ENCODE data around the gene MSX1. TPM values are rescaled to one million over a fixed set of nuclear protein-coding genes. Genes with fewer than 3 reads are reported as not detected.

The MSX1 gene
- total RNA-seq, 1 experiment from 2014 or later = 59.9 TPM

GRCh38 chr4:4864443-4864939 is 5.0 kb downstream of the MSX1 start (continued):
- TF ChIP-seq SP1 (IDR thresholded peaks at IDR 0.05; ENCODE audit: low read depth) (no peak), EZH2phosphoT487 (IDR thresholded peaks at IDR 0.05; ENCODE audit: borderline replicate concordance) (no peak), CEBPB (IDR thresholded peaks at IDR 0.05; ENCODE audit: low read depth) (no peak), SIN3A (IDR thresholded peaks at IDR 0.05; ENCODE audit: low read depth) (no peak), ZFX (IDR thresholded peaks at IDR 0.05) (no peak), FOSL1 (IDR thresholded peaks at IDR 0.05; ENCODE audit: low read depth) (no peak), EGR1 (IDR thresholded peaks at IDR 0.05; ENCODE audit: low read depth) (no peak)

GRCh38 chr4:4864940-4865704 is 5.7 kb downstream of the MSX1 start:
- H3K4me1 ChIP-seq (ENCODE audit: control insufficient read depth in 1 of 2, insufficient read depth in 2 of 2, low read length in 2 of 2) = peaks cover 3 to 8% of the 10 kb centered on the region in 2 experiments; a peak in 3 of 4 replicates
- H4K20me1 ChIP-seq (ENCODE audit: insufficient read depth) = peaks cover 3% of the 10 kb centered on the region; the same call in 1 of the 2 replicates
- H2AFZ ChIP-seq (ENCODE audit: low read depth, low read length, poor library complexity, severe bottlenecking) = no peak overlapping the region
- POLR2A ChIA-PET = no interaction called here
- no TSS peak for BruUV-seq (replicated peaks)
- H3K9ac ChIP-seq (ENCODE audit: low read length) = no peak overlapping the region
- H3K4me2 ChIP-seq (ENCODE audit: low read length) = no peak overlapping the region
- no peak for ATAC-seq
- H3K9me2 ChIP-seq (ENCODE audit: insufficient read depth) = no peaks in the 10 kb centered on the region
- no peak for DNase-seq (ENCODE audit: low read depth, low spot score)
- H3K36me3 ChIP-seq (ENCODE audit: control insufficient read depth in 1 of 2, insufficient read depth in 2 of 2, low read length in 2 of 2) = peaks cover 17 to 27% of the 10 kb centered on the region in 2 experiments; a peak in 3 of 4 replicates
- intact Hi-C loops (cut with micrococcal nuclease) = loop anchor here (5.0 kb wide), 1 partner anchor 373 kb away; no protein-coding TSS in a partner anchor
- H3K4me3 ChIP-seq (replicated peaks in 1 of 2; ENCODE audit: low read depth in 1 of 2, low read length in 2 of 2) = no peak overlapping the region
- no peaks in the 10 kb centered on the region for H3K9me3 ChIP-seq (ENCODE audit: control insufficient read depth in 1 of 2, insufficient read depth in 1 of 2, low read depth in 1 of 2, low read length in 2 of 2)
- no peak overlapping the region for H3K27ac ChIP-seq (ENCODE audit: low read depth, low read length)
- CTCF ChIA-PET = interaction anchor here (1.5 kb wide), 1 partner anchor 33 kb away, joined by 3 read pairs; no protein-coding TSS in a partner anchor
- H3K79me2 ChIP-seq (ENCODE audit: insufficient read depth, low read length) = peaks cover 25% of the 10 kb centered on the region
- RAD21 ChIA-PET (ENCODE audit: low non-redundant PET in 1 of 2, low total read pairs in 2 of 2, uncharacterized antibody in 2 of 2, unreplicated experiment in 2 of 2) = no interaction called here
- no peaks in the 10 kb centered on the region for H3K27me3 ChIP-seq (ENCODE audit: insufficient read depth, low read length)
- TF ChIP-seq CBX3 (IDR thresholded peaks at IDR 0.05; ENCODE audit: low read depth) (no peak), EGR1 (IDR thresholded peaks at IDR 0.05; ENCODE audit: low read depth) (no peak), POLR2A (IDR thresholded peaks at IDR 0.05; ENCODE audit: borderline replicate concordance, extremely low read depth, insufficient read depth, insufficient read length) (no peak), REST (IDR thresholded peaks at IDR 0.05; ENCODE audit: low read depth) (no peak), POLR2AphosphoS5 (IDR thresholded peaks at IDR 0.05; ENCODE audit: low read depth, low read length) (no peak), JUND (IDR thresholded peaks at IDR 0.05) (no peak), ELF1 (IDR thresholded peaks at IDR 0.05; ENCODE audit: borderline replicate concordance, low read depth) (no peak), EZH2phosphoT487 (IDR thresholded peaks at IDR 0.05; ENCODE audit: borderline replicate concordance) (no peak), SIN3A (IDR thresholded peaks at IDR 0.05; ENCODE audit: low read depth) (no peak), CEBPB (IDR thresholded peaks at IDR 0.05; ENCODE audit: low read depth) (no peak), FOSL1 (IDR thresholded peaks at IDR 0.05; ENCODE audit: low read depth) (no peak), CTCF (IDR thresholded peaks at IDR 0.05 in 2 of 3, conservative IDR thresholded peaks at IDR 0.05 in 1 of 3; ENCODE audit: borderline replicate concordance in 1 of 3, insufficient read depth in 1 of 3, low read depth in 2 of 3, low read length in 2 of 3) (no peak), ZNF274 (IDR thresholded peaks at IDR 0.05; ENCODE audit: low read depth, low read length) (no peak), YY1 (IDR thresholded peaks at IDR 0.05; ENCODE audit: extremely low read depth, insufficient replicate concordance, low read depth, low read length) (no peak), ATF3 (IDR thresholded peaks at IDR 0.05) (no peak)

Measured in HCT116 (cell line).